Liver (tissue), 3 donors: Measurements from ENCODE around the gene WDR5.

Experiments used
- CTCF ChIP-seq: fragments of 150-350 bp; IDR thresholded peaks from 2 replicates; pipeline ENCODE4 v1.5.1; 2017; ENCODE audit warnings: improper control_type of control experiment, low read depth, low read length; ENCODE audit not compliant: missing input control
- FOXA1 ChIP-seq: IDR thresholded peaks from 2 replicates; pipeline ENCODE4 v1.6.1; 2016; ENCODE audit warnings: antibody characterized with exemption
- GABPA ChIP-seq, 2 donors: IDR thresholded peaks in 1 of 2; conservative IDR thresholded peaks in 1 of 2; 2 replicates each; pipeline ENCODE4 v1.6.1; 2016; ENCODE audit warnings: antibody characterized with exemption in 2 of 2, mild to moderate bottlenecking in 1 of 2, moderate library complexity in 1 of 2
- HNF4A ChIP-seq, 2 donors: conservative IDR thresholded peaks; 2 replicates each; pipeline ENCODE4 v1.6.1; 2016; ENCODE audit warnings: antibody characterized with exemption in 2 of 2, mild to moderate bottlenecking in 2 of 2
- JUND ChIP-seq, 2 donors: IDR thresholded peaks; 2 replicates each; pipeline ENCODE4 v1.6.1; 2016; ENCODE audit warnings: antibody characterized with exemption in 2 of 2
- NR2F2 ChIP-seq: IDR thresholded peaks from 2 replicates; pipeline ENCODE4 v1.6.1; 2016; ENCODE audit warnings: antibody characterized with exemption
- RXRA ChIP-seq, 2 donors: IDR thresholded peaks; 2 replicates each; pipeline ENCODE4 v1.6.1; 2017 to 2018; ENCODE audit warnings: antibody characterized with exemption in 2 of 2, mild to moderate bottlenecking in 1 of 2
- TAF1 ChIP-seq: conservative IDR thresholded peaks from 2 replicates; pipeline ENCODE4 v1.6.1; 2016; ENCODE audit warnings: antibody characterized with exemption, mild to moderate bottlenecking
- YY1 ChIP-seq: IDR thresholded peaks from 2 replicates; pipeline ENCODE4 v1.6.1; 2016; ENCODE audit warnings: antibody characterized with exemption, mild to moderate bottlenecking
- TF ChIP-seq, protein P1 (sequence below): IDR thresholded peaks from 2 replicates; pipeline ENCODE4 v1.6.1; 2016; ENCODE audit warnings: antibody characterized with exemption, mild to moderate bottlenecking
- TF ChIP-seq, protein P2 (sequence below): IDR thresholded peaks from 2 replicates; pipeline ENCODE4 v1.6.1; 2016; ENCODE audit warnings: antibody characterized with exemption
- TF ChIP-seq, protein P3 (sequence below): IDR thresholded peaks from 2 replicates; pipeline ENCODE4 v1.6.1; 2016; ENCODE audit warnings: antibody characterized with exemption
- donor health status: healthy.
- donor health status: healthy.

- TF ChIP-seq, protein P1, sequence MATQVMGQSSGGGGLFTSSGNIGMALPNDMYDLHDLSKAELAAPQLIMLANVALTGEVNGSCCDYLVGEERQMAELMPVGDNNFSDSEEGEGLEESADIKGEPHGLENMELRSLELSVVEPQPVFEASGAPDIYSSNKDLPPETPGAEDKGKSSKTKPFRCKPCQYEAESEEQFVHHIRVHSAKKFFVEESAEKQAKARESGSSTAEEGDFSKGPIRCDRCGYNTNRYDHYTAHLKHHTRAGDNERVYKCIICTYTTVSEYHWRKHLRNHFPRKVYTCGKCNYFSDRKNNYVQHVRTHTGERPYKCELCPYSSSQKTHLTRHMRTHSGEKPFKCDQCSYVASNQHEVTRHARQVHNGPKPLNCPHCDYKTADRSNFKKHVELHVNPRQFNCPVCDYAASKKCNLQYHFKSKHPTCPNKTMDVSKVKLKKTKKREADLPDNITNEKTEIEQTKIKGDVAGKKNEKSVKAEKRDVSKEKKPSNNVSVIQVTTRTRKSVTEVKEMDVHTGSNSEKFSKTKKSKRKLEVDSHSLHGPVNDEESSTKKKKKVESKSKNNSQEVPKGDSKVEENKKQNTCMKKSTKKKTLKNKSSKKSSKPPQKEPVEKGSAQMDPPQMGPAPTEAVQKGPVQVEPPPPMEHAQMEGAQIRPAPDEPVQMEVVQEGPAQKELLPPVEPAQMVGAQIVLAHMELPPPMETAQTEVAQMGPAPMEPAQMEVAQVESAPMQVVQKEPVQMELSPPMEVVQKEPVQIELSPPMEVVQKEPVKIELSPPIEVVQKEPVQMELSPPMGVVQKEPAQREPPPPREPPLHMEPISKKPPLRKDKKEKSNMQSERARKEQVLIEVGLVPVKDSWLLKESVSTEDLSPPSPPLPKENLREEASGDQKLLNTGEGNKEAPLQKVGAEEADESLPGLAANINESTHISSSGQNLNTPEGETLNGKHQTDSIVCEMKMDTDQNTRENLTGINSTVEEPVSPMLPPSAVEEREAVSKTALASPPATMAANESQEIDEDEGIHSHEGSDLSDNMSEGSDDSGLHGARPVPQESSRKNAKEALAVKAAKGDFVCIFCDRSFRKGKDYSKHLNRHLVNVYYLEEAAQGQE = no peak
- TF ChIP-seq NR2F2 (no peak), CTCF (no peak), YY1 (no peak), FOXA1 (no peak), TAF1 (no peak), RXRA (IDR thresholded peaks at IDR 0.05) (no peak), JUND (IDR thresholded peaks at IDR 0.05) (no peak), HNF4A (conservative IDR thresholded peaks at IDR 0.05) (no peak), GABPA (IDR thresholded peaks at IDR 0.05 in 1 of 2, conservative IDR thresholded peaks at IDR 0.05 in 1 of 2) (no peak)
- TF ChIP-seq, protein P2, sequence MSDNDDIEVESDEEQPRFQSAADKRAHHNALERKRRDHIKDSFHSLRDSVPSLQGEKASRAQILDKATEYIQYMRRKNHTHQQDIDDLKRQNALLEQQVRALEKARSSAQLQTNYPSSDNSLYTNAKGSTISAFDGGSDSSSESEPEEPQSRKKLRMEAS = no peak
- TF ChIP-seq, protein P3, sequence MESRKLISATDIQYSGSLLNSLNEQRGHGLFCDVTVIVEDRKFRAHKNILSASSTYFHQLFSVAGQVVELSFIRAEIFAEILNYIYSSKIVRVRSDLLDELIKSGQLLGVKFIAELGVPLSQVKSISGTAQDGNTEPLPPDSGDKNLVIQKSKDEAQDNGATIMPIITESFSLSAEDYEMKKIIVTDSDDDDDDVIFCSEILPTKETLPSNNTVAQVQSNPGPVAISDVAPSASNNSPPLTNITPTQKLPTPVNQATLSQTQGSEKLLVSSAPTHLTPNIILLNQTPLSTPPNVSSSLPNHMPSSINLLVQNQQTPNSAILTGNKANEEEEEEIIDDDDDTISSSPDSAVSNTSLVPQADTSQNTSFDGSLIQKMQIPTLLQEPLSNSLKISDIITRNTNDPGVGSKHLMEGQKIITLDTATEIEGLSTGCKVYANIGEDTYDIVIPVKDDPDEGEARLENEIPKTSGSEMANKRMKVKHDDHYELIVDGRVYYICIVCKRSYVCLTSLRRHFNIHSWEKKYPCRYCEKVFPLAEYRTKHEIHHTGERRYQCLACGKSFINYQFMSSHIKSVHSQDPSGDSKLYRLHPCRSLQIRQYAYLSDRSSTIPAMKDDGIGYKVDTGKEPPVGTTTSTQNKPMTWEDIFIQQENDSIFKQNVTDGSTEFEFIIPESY = no peak
Observed at GRCh38 chr9:134185536-134186011, 49.7 kb downstream of the WDR5 start.
